Measurements from ENCODE around the gene KLHL40.

Gene KLHL40

GRCh38 chr3:42697289-42698051 lies 12.1 kb downstream of the KLHL40 start:
- Histone ChIP-seq H3K4me1 (ENCODE audit: insufficient read depth, low read length) (peaks cover 7% of the 10 kb centered on the region; the same call in 1 of the 2 replicates), H3K36me3 (ENCODE audit: insufficient read depth, low read length) (no peaks in the 10 kb centered on the region), H3K9me3 (ENCODE audit: control insufficient read depth, insufficient read depth, low read length) (no peaks in the 10 kb centered on the region), H3K9ac (ENCODE audit: low read depth, low read length) (no peak overlapping the region)

GRCh38 chr3:42698216-42698910 lies 13.0 kb downstream of the KLHL40 start:
- Histone ChIP-seq H3K9ac (ENCODE audit: low read depth, low read length) (no peak overlapping the region), H3K9me3 (ENCODE audit: control insufficient read depth, insufficient read depth, low read length) (no peaks in the 10 kb centered on the region), H3K4me1 (ENCODE audit: insufficient read depth, low read length) (peaks cover 7% of the 10 kb centered on the region; the same call in 1 of the 2 replicates), H3K36me3 (ENCODE audit: insufficient read depth, low read length) (no peaks in the 10 kb centered on the region)

- Histone ChIP-seq H3K9ac (ENCODE audit: low read depth, low read length) (no peak overlapping the region), H3K9me3 (ENCODE audit: control insufficient read depth, insufficient read depth, low read length) (no peaks in the 10 kb centered on the region), H3K36me3 (ENCODE audit: insufficient read depth, low read length) (no peaks in the 10 kb centered on the region), H3K4me1 (ENCODE audit: insufficient read depth, low read length) (peaks cover 7% of the 10 kb centered on the region; the same call in 1 of the 2 replicates)
These were observed 13.5 kb downstream of the KLHL40 start for GRCh38 chr3:42698911-42699230.

- peaks cover 7% of the 10 kb centered on the region; the same call in 1 of the 2 replicates for H3K4me1 ChIP-seq (ENCODE audit: insufficient read depth, low read length)
- no peaks in the 10 kb centered on the region for H3K9me3 ChIP-seq (ENCODE audit: control insufficient read depth, insufficient read depth, low read length)
- no peaks in the 10 kb centered on the region for H3K36me3 ChIP-seq (ENCODE audit: insufficient read depth, low read length)
- H3K9ac ChIP-seq (ENCODE audit: low read depth, low read length), result no peak overlapping the region
These were observed 14.2 kb downstream of the KLHL40 start for GRCh38 chr3:42699511-42699971.

- no peaks in the 10 kb centered on the region for H3K9me3 ChIP-seq (ENCODE audit: control insufficient read depth, insufficient read depth, low read length)
- H3K9ac ChIP-seq (ENCODE audit: low read depth, low read length), result no peak overlapping the region
- H3K36me3 ChIP-seq (ENCODE audit: insufficient read depth, low read length), result no peaks in the 10 kb centered on the region
- peaks cover 7% of the 10 kb centered on the region; the same call in 1 of the 2 replicates for H3K4me1 ChIP-seq (ENCODE audit: insufficient read depth, low read length)
These were observed 15.3 kb downstream of the KLHL40 start for GRCh38 chr3:42700366-42701288.

- H3K9me3 ChIP-seq (ENCODE audit: control insufficient read depth, insufficient read depth, low read length), result no peaks in the 10 kb centered on the region
- no peaks in the 10 kb centered on the region for H3K36me3 ChIP-seq (ENCODE audit: insufficient read depth, low read length)
- no peak overlapping the region for H3K9ac ChIP-seq (ENCODE audit: low read depth, low read length)
- peaks cover 7% of the 10 kb centered on the region; the same call in 1 of the 2 replicates for H3K4me1 ChIP-seq (ENCODE audit: insufficient read depth, low read length)
These were observed 16.2 kb downstream of the KLHL40 start for GRCh38 chr3:42701371-42702065.

DNA sequence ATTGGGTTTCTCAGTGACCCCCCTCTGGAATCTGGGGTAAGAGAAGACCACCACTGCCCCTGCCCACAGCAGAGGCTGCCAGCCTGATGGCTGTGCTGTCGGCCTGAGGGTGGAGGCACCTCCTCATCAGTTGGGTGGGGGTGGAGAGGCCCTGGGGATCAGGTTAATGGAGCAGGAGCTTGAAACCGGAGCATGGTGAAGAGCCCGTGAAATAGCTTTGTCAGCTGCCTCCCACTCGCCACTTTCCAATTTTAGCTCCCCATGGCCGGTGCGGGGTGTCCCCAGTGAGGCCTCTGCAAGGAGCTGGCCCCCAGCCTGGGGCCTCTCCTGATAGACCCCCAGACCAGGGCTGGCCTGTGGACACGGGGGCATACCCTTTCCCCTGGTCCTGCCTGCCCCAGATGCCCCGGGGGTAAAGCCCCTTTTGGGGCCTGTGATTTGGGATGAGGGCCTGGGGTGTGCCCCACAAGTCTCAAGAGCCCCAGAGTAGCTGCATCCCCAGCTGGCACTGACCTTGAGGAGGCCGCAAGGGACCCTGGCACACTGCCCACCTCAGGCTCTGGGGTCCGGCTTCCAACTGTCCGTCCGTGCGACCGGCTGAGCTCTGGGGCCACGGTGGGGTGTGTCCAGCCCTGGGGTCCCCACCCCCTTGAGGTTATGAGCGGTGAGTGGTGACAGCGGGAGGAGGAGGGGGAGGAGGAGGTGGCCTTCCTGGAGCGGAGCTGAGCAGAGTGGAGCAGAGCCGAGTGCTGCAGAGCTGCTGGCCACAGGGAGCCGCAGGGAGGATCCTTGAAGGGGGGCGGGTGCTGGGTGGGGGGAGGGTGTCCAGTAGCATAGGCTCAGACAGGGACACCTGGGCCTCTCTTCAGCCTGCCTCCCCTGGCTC lies 17.0 kb downstream of the KLHL40 start, which contains the start of gene HHATL:
Gene HHATL, minus strand, starts transcription at position 733 of the 886 bp plus-strand sequence. CDS start 1,972 bp downstream, outside the sequence.
- Histone ChIP-seq H3K9ac (ENCODE audit: low read depth, low read length) (no peak within 1 kb of the TSS), H3K36me3 (ENCODE audit: insufficient read depth, low read length) (no peaks in the 10 kb centered on the region), H3K4me1 (ENCODE audit: insufficient read depth, low read length) (peaks cover 7% of the 10 kb centered on the region; the same call in 1 of the 2 replicates), H3K9me3 (ENCODE audit: control insufficient read depth, insufficient read depth, low read length) (no peaks in the 10 kb centered on the region)

- no peaks in the 10 kb centered on the region for H3K36me3 ChIP-seq (ENCODE audit: insufficient read depth, low read length)
- no peaks in the 10 kb centered on the region for H3K9me3 ChIP-seq (ENCODE audit: control insufficient read depth, insufficient read depth, low read length)
- H3K9ac ChIP-seq (ENCODE audit: low read depth, low read length), result no peak overlapping the region
- peaks cover 7% of the 10 kb centered on the region; the same call in 1 of the 2 replicates for H3K4me1 ChIP-seq (ENCODE audit: insufficient read depth, low read length)
These were observed 17.8 kb downstream of the KLHL40 start for GRCh38 chr3:42702982-42703694.

DNA sequence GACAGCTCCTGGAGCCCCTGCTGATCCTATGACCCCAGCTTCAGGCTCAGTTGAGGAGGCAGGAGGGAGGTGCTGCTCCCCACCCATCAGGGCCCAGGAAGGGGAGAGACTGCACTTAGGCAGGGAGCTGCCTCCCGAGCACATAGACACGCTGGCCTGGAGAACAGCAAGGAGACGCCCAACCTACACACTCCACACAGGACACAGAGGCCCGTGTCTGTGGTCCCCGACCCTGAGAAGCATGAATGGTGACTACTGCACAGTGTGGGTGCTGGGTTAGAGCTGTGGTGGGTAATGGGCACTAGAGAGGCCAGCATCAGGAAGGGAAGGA lies 18.3 kb downstream of the KLHL40 start:
- H3K36me3 ChIP-seq (ENCODE audit: insufficient read depth, low read length), result no peaks in the 10 kb centered on the region
- no peak overlapping the region for H3K9ac ChIP-seq (ENCODE audit: low read depth, low read length)
- no peaks in the 10 kb centered on the region for H3K9me3 ChIP-seq (ENCODE audit: control insufficient read depth, insufficient read depth, low read length)
- peaks cover 7% of the 10 kb centered on the region; the same call in 1 of the 2 replicates for H3K4me1 ChIP-seq (ENCODE audit: insufficient read depth, low read length)

DNA sequence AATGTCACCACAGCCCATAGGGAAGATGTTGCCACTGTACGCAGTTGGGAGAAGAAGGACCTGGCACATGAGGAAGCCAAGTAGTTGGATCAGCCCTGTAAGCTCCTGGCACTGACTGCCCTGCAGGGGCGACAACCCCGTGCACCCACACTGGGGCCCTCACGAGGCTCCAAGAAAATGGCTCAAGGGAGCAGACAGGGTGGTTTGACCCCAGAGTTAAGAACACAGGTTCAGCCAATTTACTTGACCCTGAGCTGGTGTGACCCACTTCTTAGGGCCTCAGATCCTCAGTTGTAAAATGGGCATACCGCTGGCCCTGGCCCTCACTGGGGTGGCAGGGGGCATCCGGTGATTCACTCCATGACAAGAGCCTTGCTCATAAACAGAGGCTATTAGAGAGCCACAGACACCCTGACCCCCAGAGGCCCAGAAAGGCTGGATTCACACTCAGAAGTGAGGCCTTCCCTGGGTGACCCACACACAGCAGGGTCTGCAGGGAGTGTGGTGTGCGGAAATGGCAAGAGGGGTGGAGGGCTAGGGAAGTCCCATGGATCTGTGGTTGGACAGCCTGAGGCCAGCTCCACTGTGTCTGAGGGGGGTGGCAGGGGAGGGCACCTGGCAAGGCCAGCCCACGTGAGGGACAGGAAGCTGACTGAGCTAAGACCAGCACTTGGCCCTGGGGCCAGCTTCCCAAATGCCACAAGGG lies 19.0 kb downstream of the KLHL40 start:
- Histone ChIP-seq H3K36me3 (ENCODE audit: insufficient read depth, low read length) (no peaks in the 10 kb centered on the region), H3K9ac (ENCODE audit: low read depth, low read length) (no peak overlapping the region), H3K9me3 (ENCODE audit: control insufficient read depth, insufficient read depth, low read length) (no peaks in the 10 kb centered on the region), H3K4me1 (ENCODE audit: insufficient read depth, low read length) (peaks cover 7% of the 10 kb centered on the region; the same call in 1 of the 2 replicates)

DNA sequence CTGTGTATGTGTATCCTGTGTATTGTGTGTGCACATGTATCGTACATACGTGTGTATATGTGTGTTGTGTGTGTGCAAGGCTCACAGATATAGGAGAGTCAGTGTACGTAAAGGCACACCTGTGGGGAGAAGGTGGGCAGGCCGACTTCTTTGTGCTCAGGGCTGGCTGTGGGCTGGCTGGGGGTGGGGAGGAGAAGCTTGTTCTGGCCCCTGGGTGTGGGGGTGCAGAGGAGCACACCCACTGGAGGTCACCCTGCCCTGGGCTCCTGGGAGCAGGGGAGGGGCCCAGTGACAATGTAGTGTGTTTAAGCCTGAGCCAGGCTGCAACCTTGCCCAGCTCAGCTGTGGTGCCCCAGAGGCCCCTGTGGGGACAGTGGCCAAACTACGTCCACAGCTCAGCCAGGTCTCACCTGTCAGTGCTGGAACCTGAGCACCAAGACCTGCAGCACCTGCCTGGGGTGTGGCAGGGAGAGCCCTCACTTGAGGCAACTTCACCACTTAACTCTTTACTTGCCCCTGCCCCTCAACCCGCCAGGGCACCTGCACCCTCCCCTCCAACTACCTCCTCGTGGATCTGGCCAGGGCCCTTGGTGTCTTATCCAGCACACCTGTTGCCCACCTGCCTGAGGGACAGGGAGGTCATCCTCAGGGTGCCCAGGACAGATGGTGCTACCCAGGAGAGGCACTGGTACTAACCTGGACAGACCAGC lies 19.9 kb downstream of the KLHL40 start:
- Histone ChIP-seq H3K4me1 (ENCODE audit: insufficient read depth, low read length) (peaks cover 7% of the 10 kb centered on the region; the same call in 1 of the 2 replicates), H3K36me3 (ENCODE audit: insufficient read depth, low read length) (no peaks in the 10 kb centered on the region), H3K9ac (ENCODE audit: low read depth, low read length) (no peak overlapping the region), H3K9me3 (ENCODE audit: control insufficient read depth, insufficient read depth, low read length) (no peaks in the 10 kb centered on the region)
